Endothelial cell of umbilical vein (primary cell): Measurements from ENCODE around the gene ASMTL. TPM values are rescaled to one million over a fixed set of nuclear protein-coding genes. Genes with fewer than 3 reads are reported as not detected.

Experiments used
- BruUV-seq: library from RNA; stranded (reverse); fragments of 400-500 nt; replicated peaks from 2 replicates; lab custom pipeline; 2021; lab: Mats Ljungman, UMichigan
- CTCF ChIA-PET: fragments of 300-600, 350-600 bp; sonication (Branson Sonifier 250); formaldehyde crosslinking; loops from one replicate; lab custom pipeline; 2021; ENCODE audit warnings: antibody characterized with exemption, inconsistent platforms; lab: Charles Lee
- POLR2A ChIA-PET: fragments of 300-600, 350-600 bp; sonication (Branson Sonifier 250); formaldehyde crosslinking; loops from one replicate; lab custom pipeline; 2021; ENCODE audit warnings: antibody characterized with exemption, inconsistent platforms; lab: Charles Lee
- DNase-seq: peaks from one replicate; pipeline ENCODE4 v3.0.0-alpha.2; 2011; ENCODE audit warnings: low read depth, low spot score
- FAIRE-seq: peaks from 2 replicates; lab custom pipeline; 2011; peaks lifted over from hg19 to GRCh38; lab: Jason Lieb, UNC
- H2AFZ ChIP-seq: 2 replicates; pipeline ENCODE4 v1.6.0; 2012; ENCODE audit warnings: low read depth, low read length, control low read depth, inconsistent platforms
- H3K27ac ChIP-seq: 2 replicates; pipeline ENCODE4 v1.5.1; 2011; ENCODE audit warnings: low read depth, mild to moderate bottlenecking, control low read depth, low read length, moderate library complexity; ENCODE audit not compliant: insufficient read depth
- H3K27me3 ChIP-seq, 2 experiments: 2 replicates each; pipeline versions ENCODE4 v1.6.0 to v1.6.1; 2011; ENCODE audit warnings: low read length in 2 of 2, mixed read lengths in 1 of 2; ENCODE audit not compliant: control insufficient read depth in 2 of 2, insufficient read depth in 2 of 2
- H3K36me3 ChIP-seq, 2 experiments: 2 replicates in 1 of 2; 3 replicates in 1 of 2; pipeline ENCODE4 v1.5.1; 2011; ENCODE audit warnings: low read length in 2 of 2, mild to moderate bottlenecking in 1 of 2, moderate library complexity in 1 of 2; ENCODE audit not compliant: control insufficient read depth in 2 of 2, insufficient read depth in 2 of 2; ENCODE audit errors: extremely low read depth in 1 of 2
- H3K4me1 ChIP-seq: 3 replicates; pipeline ENCODE4 v1.5.1; 2011; ENCODE audit warnings: mild to moderate bottlenecking, low read length; ENCODE audit not compliant: control insufficient read depth, insufficient read depth; ENCODE audit errors: extremely low read depth
- H3K4me2 ChIP-seq: 2 replicates; pipeline ENCODE4 v1.6.1; 2011; ENCODE audit warnings: low read length, control low read depth, mixed read lengths; ENCODE audit not compliant: insufficient read depth
- H3K4me3 ChIP-seq, 3 experiments: fragments of 200-600 bp in 1 of 3; sonication (generic), shearing (Covaris generic) in 1 of 3; replicated peaks in 1 of 3; 2 replicates each; pipeline ENCODE4 v1.5.1; 2011 to 2016; ENCODE audit warnings: control low read depth in 3 of 3, low read length in 3 of 3, mild to moderate bottlenecking in 2 of 3, inconsistent platforms in 1 of 3, low read depth in 1 of 3, moderate library complexity in 1 of 3; ENCODE audit not compliant: insufficient read depth in 1 of 3
- H3K79me2 ChIP-seq: 2 replicates; pipeline ENCODE4 v1.6.0; 2012; ENCODE audit warnings: low read length, inconsistent platforms; ENCODE audit not compliant: control insufficient read depth, insufficient read depth
- H3K9ac ChIP-seq: replicated peaks from 2 replicates; pipeline ENCODE3; 2011; ENCODE audit warnings: low read length, control low read depth; ENCODE audit not compliant: insufficient read depth; ENCODE audit errors: extremely low read depth
- H3K9me1 ChIP-seq: replicated peaks from 3 replicates; pipeline ENCODE4 v1.6.0; 2011; ENCODE audit warnings: mild to moderate bottlenecking, low read length; ENCODE audit not compliant: control insufficient read depth, insufficient read depth; ENCODE audit errors: extremely low read depth
- H3K9me3 ChIP-seq: replicated peaks from 2 replicates; pipeline ENCODE4 v1.5.1; 2012; ENCODE audit warnings: low read length, inconsistent platforms; ENCODE audit not compliant: control insufficient read depth, insufficient read depth
- H4K20me1 ChIP-seq: replicated peaks from 2 replicates; pipeline ENCODE3; 2011; ENCODE audit warnings: mild to moderate bottlenecking, low read length; ENCODE audit not compliant: control insufficient read depth, insufficient read depth; ENCODE audit errors: extremely low read depth
- EZH2 ChIP-seq: IDR thresholded peaks from 2 replicates; pipeline ENCODE4 v1.6.1; 2012; ENCODE audit warnings: borderline replicate concordance, low read depth, mild to moderate bottlenecking, moderate library complexity, low read length, inconsistent platforms; ENCODE audit not compliant: severe bottlenecking
- FOS ChIP-seq: IDR thresholded peaks from 2 replicates; pipeline ENCODE4 v1.6.1; 2011; ENCODE audit warnings: mild to moderate bottlenecking, low read length, moderate library complexity, borderline replicate concordance; ENCODE audit not compliant: insufficient read depth
- GATA2 ChIP-seq: IDR thresholded peaks from 2 replicates; pipeline ENCODE4 v1.7.0; 2011; ENCODE audit warnings: low read depth, mild to moderate bottlenecking, moderate library complexity, mixed read lengths, low read length; ENCODE audit not compliant: insufficient read length, insufficient read depth
- JUN ChIP-seq: IDR thresholded peaks from 2 replicates; pipeline ENCODE4 v1.6.1; 2011; ENCODE audit warnings: borderline replicate concordance, low read depth; ENCODE audit not compliant: insufficient read length, insufficient read depth
- MYC ChIP-seq: IDR thresholded peaks from one replicate; pipeline ENCODE4 v1.6.1; 2011; ENCODE audit warnings: mild to moderate bottlenecking, low read depth, low read length
- POLR2A ChIP-seq: IDR thresholded peaks from 2 replicates; pipeline ENCODE4 v1.6.1; 2012; ENCODE audit warnings: low read depth, mild to moderate bottlenecking, control low read depth, low read length
- POLR2AphosphoS5 ChIP-seq: IDR thresholded peaks from 2 replicates; pipeline ENCODE4 v1.6.1; 2012; ENCODE audit warnings: low read depth, mild to moderate bottlenecking, control low read depth, low read length, moderate library complexity; ENCODE audit not compliant: insufficient read depth
- dilution Hi-C: fragments of 300-500 bp; cut with MboI; formaldehyde crosslinking; loops from one replicate; pipeline ENCODE4 v1.15.0; 2019; ENCODE audit warnings: low sequenced_read_pairs; ENCODE audit not compliant: extremely low pct_ligation_motif_present
- intact Hi-C: fragments of 100-400 bp; cut with micrococcal nuclease; formaldehyde crosslinking; loops from one replicate; pipeline ENCODE4 v1.10.0; 2022
- polyA plus RNA-seq, 4 experiments: library from polyadenylated mRNA; depleted of rRNA in 3 of 4; stranded (reverse) in 3 of 4; unstranded in 1 of 4; fragments of >200 nt; gene quantifications; 2 replicates each; pipeline versions ENCODE4 v1.2.1 to v1.2.3, GENCODE V29; 2011 to 2012; ENCODE audit warnings: missing spikeins in 1 of 4
- total RNA-seq: library from RNA; stranded (reverse); gene quantifications from 2 replicates; pipeline ENCODE4 v1.2.3, GENCODE V29; 2021
- TF ChIP-seq, protein P1 (sequence below): IDR thresholded peaks from 2 replicates; pipeline ENCODE4 v1.6.1; 2011; ENCODE audit not compliant: insufficient read depth, insufficient read length
- TF ChIP-seq, protein P2 (sequence below), 2 donors: IDR thresholded peaks; 1 replicate in 1 of 2; 2 replicates in 1 of 2; pipeline ENCODE4 v1.5.1; 2011; ENCODE audit warnings: low read length in 2 of 2, mild to moderate bottlenecking in 2 of 2, moderate library complexity in 2 of 2, control low read depth in 1 of 2, inconsistent platforms in 1 of 2, low read depth in 1 of 2; ENCODE audit not compliant: insufficient read depth in 1 of 2; ENCODE audit errors: extremely low read depth in 1 of 2

ASMTL gene
- total and polyA plus RNA-seq, 2 donors (not counting 3 experiments of a cell fraction or from before 2014, with no cell fraction given): 27.1 to 29.9 TPM

DNA sequence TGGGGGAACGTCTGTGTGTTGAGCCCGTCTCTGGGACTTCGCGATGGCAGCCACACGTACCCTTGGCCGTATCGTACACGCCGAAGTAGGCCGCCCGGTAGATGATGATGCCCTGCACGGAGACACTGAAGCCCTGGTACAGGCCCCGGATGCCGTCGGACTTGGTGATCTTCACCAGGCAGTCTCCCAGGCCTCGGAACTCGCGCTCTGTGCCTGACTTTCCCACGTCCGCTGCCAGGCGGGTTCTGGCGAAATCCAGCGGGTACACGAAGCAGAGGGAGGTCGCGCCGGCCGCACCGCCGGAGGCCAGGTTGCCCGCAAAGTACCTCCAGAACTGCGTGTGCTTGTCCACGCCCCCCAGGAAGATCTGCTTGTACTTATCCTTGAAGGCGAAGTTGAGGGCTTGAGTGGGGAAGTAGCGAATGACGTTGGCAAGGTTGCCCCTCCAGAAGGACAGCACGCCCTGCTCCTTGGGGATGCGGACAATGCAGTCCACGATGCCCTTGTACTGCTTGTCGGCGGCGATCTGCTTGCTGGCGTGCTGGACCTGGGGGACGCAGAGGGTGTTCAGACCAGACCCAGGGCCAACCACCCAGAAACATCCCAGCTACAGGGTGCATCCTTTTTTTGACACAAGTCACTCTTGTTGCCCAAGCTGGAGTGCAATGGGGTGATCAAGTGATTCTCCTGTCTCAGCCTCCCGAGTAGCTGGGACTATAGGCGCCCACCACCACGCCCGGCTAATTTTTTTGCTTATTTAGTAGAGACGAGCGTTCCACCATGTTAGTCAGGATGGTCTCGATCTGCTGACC lies 63.3 kb downstream of the ASMTL start:
- no peak for FAIRE-seq
- no peak overlapping the region for H3K27ac ChIP-seq
- no peak overlapping the region for H2AFZ ChIP-seq
- H3K4me3 ChIP-seq: no peak overlapping the region
- peaks cover 55% of the 10 kb centered on the region for H3K79me2 ChIP-seq
- peaks cover 31 to 55% of the 10 kb centered on the region in 2 experiments for H3K36me3 ChIP-seq
- POLR2A ChIA-PET: no interaction called here
- H3K4me2 ChIP-seq: no peak overlapping the region
- peaks cover 15% of the 10 kb centered on the region for H3K4me1 ChIP-seq
- TF ChIP-seq, protein P1, sequence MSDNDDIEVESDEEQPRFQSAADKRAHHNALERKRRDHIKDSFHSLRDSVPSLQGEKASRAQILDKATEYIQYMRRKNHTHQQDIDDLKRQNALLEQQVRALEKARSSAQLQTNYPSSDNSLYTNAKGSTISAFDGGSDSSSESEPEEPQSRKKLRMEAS: no peak
- TF ChIP-seq JUN: no peak
- TF ChIP-seq EZH2: no peak
- TF ChIP-seq POLR2AphosphoS5: no peak
- no peak for TF ChIP-seq POLR2A
- TF ChIP-seq GATA2: no peak
- TF ChIP-seq MYC: no peak
- TF ChIP-seq FOS: no peak
- TF ChIP-seq, protein P2, sequence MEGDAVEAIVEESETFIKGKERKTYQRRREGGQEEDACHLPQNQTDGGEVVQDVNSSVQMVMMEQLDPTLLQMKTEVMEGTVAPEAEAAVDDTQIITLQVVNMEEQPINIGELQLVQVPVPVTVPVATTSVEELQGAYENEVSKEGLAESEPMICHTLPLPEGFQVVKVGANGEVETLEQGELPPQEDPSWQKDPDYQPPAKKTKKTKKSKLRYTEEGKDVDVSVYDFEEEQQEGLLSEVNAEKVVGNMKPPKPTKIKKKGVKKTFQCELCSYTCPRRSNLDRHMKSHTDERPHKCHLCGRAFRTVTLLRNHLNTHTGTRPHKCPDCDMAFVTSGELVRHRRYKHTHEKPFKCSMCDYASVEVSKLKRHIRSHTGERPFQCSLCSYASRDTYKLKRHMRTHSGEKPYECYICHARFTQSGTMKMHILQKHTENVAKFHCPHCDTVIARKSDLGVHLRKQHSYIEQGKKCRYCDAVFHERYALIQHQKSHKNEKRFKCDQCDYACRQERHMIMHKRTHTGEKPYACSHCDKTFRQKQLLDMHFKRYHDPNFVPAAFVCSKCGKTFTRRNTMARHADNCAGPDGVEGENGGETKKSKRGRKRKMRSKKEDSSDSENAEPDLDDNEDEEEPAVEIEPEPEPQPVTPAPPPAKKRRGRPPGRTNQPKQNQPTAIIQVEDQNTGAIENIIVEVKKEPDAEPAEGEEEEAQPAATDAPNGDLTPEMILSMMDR (IDR thresholded peaks at IDR 0.05; ENCODE audit: extremely low read depth in 1 of 2, insufficient read depth in 1 of 2, low read depth in 1 of 2, low read length in 2 of 2): no peak
- H4K20me1 ChIP-seq: peaks cover 3% of the 10 kb centered on the region
- BruUV-seq: no TSS peak
- no peaks in the 10 kb centered on the region for H3K9me3 ChIP-seq
- no peaks in the 10 kb centered on the region for H3K27me3 ChIP-seq
- intact Hi-C loops: no loop called here
- DNase-seq: no peak
- dilution Hi-C loops: no loop called here
- H3K9ac ChIP-seq: no peak overlapping the region
- no peaks in the 10 kb centered on the region for H3K9me1 ChIP-seq
- CTCF ChIA-PET: no interaction called here
